ENCODE results near the gene ACOT11. TPM values are rescaled to one million over a fixed set of nuclear protein-coding genes. Genes with fewer than 3 reads are reported as not detected.
A peak's percentile ranks its signal among the peaks of the same experiment; 100 is the strongest.
"Not testable (repeated sequence)": the region's sequence is repeated elsewhere in the genome, so short reads cannot be mapped to it uniquely, and the experiment has no call there.

Gene ACOT11
- total and polyA plus RNA-seq, 9 of the 15 experiments (the other 6 are each of a cell fraction or from before 2014, with no cell fraction given): 0.04 to 1.2 (median 0.64) TPM; not detected in 2

DNA sequence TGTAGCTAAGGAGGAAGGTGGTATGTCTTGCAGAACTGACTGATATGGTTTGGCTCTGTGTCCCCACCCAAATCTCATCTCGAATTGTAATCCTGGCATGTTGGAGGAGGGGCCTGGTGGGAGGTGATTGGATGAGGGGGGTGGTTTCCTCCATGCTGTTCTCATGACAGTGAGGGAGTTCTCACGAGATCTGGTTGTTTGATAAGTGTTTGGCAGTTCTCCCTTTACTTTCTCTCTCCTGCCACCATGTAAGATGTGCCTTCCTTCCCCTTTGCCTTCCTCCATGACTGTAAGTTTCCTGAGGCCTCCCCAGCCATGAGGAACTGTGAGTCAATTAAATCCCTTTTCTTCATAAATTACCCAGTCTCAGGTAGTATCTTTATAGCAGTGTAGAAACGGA, 21.5 kb upstream of the ACOT11 start:
- CTCF ChIA-PET (ENCODE audit: low intra/inter-chr PET ratio); H3K4me2 ChIP-seq (ENCODE audit: insufficient read depth, low read length); H3K27ac ChIP-seq (ENCODE audit: extremely low read depth, low read depth, low read length); DNase-seq (ENCODE audit: extremely low read depth in 1 of 4, low spot score in 3 of 4); H2AFZ ChIP-seq (ENCODE audit: low read depth, low read length); H3K4me3 ChIP-seq; H3K4me1 ChIP-seq (replicated peaks in 1 of 2; ENCODE audit: control insufficient read depth in 2 of 2, insufficient read depth in 2 of 2, low read length in 2 of 2); in situ Hi-C loops (cut with MboI); H3K9me3 ChIP-seq (replicated peaks; ENCODE audit: control insufficient read depth, insufficient read depth, low read depth, low read length); H3K9me1 ChIP-seq (ENCODE audit: control insufficient read depth, insufficient read depth, low read length); ATAC-seq; H3K79me2 ChIP-seq (ENCODE audit: control insufficient read depth, insufficient read depth, low read length); POLR2A ChIA-PET; H4K20me1 ChIP-seq (replicated peaks; ENCODE audit: control insufficient read depth, insufficient read depth, low read length); intact Hi-C loops (cut with micrococcal nuclease); H3K9ac ChIP-seq (ENCODE audit: insufficient read depth in 1 of 2, low read depth in 2 of 2, low read length in 2 of 2); H3K36me3 ChIP-seq (ENCODE audit: control insufficient read depth, insufficient read depth, low read length); FAIRE-seq; BruUV-seq (replicated peaks): not testable (repeated sequence)
- H3K27me3 ChIP-seq (ENCODE audit: control insufficient read depth in 2 of 2, insufficient read depth in 2 of 2, low read length in 2 of 2): peaks cover 4 to 11% of the 10 kb centered on the region in 2 experiments; a peak in 3 of 5 replicates
- 0% methylated on average over 3 of the region's 3 CpGs for WGBS (ENCODE audit: insufficient coverage, low coverage, missing lambda C conversion rate)
- TF ChIP-seq ZFP36 (IDR thresholded peaks at IDR 0.05; ENCODE audit: low read depth, low read length, partially characterized antibody) (peak; percentile 52), CHD2 (IDR thresholded peaks at IDR 0.05; ENCODE audit: low read depth, low read length) (peak; percentile 65; the same call in 1 of the 2 replicates)

DNA sequence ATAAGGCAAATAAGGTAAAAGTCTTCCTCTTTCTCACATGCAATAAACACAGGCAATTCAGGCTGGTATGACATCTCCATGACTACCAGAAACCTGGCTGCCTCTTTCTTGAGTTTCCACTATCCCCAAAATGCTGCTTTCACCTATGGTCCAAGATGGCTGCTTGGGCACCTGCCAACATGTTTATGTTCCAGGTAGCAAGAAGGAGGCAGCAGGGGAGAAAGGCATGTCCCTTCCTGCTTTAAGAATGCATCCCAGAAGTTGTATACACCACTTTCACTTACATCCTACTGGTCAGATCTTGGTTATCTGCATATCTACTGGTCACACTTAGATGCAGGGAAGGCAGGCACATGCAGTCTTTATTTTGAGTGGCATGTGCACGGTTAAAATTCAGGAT, 19.4 kb upstream of the ACOT11 start:
- intact Hi-C loops (cut with micrococcal nuclease): no loop called here
- no peaks in the 10 kb centered on the region for H3K9me1 ChIP-seq (ENCODE audit: control insufficient read depth, insufficient read depth, low read length)
- no peaks in the 10 kb centered on the region for H3K4me1 ChIP-seq (replicated peaks in 1 of 2; ENCODE audit: control insufficient read depth in 2 of 2, insufficient read depth in 2 of 2, low read length in 2 of 2)
- no peak overlapping the region for H3K4me3 ChIP-seq
- CTCF ChIA-PET (ENCODE audit: low intra/inter-chr PET ratio): no interaction called here
- no peak overlapping the region for H3K4me2 ChIP-seq (ENCODE audit: insufficient read depth, low read length)
- BruUV-seq (replicated peaks): no TSS peak
- no peak overlapping the region for H3K27ac ChIP-seq (ENCODE audit: extremely low read depth, low read depth, low read length)
- ATAC-seq (no peak), DNase-seq (ENCODE audit: extremely low read depth in 1 of 4, low spot score in 3 of 4) (no peak), FAIRE-seq (no peak)
- H3K27me3 ChIP-seq (ENCODE audit: control insufficient read depth in 2 of 2, insufficient read depth in 2 of 2, low read length in 2 of 2): peaks cover 4 to 11% of the 10 kb centered on the region in 2 experiments; a peak in 3 of 5 replicates
- H3K79me2 ChIP-seq (ENCODE audit: control insufficient read depth, insufficient read depth, low read length): no peaks in the 10 kb centered on the region
- no peaks in the 10 kb centered on the region for H3K9me3 ChIP-seq (replicated peaks; ENCODE audit: control insufficient read depth, insufficient read depth, low read depth, low read length)
- H3K36me3 ChIP-seq (ENCODE audit: control insufficient read depth, insufficient read depth, low read length): no peaks in the 10 kb centered on the region
- no peak overlapping the region for H3K9ac ChIP-seq (ENCODE audit: insufficient read depth in 1 of 2, low read depth in 2 of 2, low read length in 2 of 2)
- H4K20me1 ChIP-seq (replicated peaks; ENCODE audit: control insufficient read depth, insufficient read depth, low read length): no peaks in the 10 kb centered on the region
- 0% methylated on average over 1 of the region's 1 CpG for WGBS (ENCODE audit: insufficient coverage, low coverage, missing lambda C conversion rate)
- H2AFZ ChIP-seq (ENCODE audit: low read depth, low read length): no peak overlapping the region
- in situ Hi-C loops (cut with MboI): no loop called here
- POLR2A ChIA-PET: no interaction called here
- no peak for TF ChIP-seq STAT5B (CRISPR knock-in tag; IDR thresholded peaks at IDR 0.05)
- peak in 1 of 3 experiments; percentile 31 for TF ChIP-seq YY1 (IDR thresholded peaks at IDR 0.05; ENCODE audit: borderline replicate concordance in 1 of 3, control insufficient read depth in 1 of 3, extremely low read depth in 1 of 3, insufficient read depth in 3 of 3, insufficient read length in 1 of 3, insufficient replicate concordance in 2 of 3, low read depth in 1 of 3, low read length in 2 of 3)
- no peak for TF ChIP-seq SNIP1 (IDR thresholded peaks at IDR 0.05; ENCODE audit: low read depth)
- TF ChIP-seq CHCHD3 (CRISPR knock-in tag; IDR thresholded peaks at IDR 0.05): no peak
- no peak for TF ChIP-seq ATF6 (CRISPR knock-in tag; IDR thresholded peaks at IDR 0.05)
- peak; percentile 70; the same call in 1 of the 2 replicates for TF ChIP-seq NFIC (IDR thresholded peaks at IDR 0.05)
- TF ChIP-seq, protein P1, sequence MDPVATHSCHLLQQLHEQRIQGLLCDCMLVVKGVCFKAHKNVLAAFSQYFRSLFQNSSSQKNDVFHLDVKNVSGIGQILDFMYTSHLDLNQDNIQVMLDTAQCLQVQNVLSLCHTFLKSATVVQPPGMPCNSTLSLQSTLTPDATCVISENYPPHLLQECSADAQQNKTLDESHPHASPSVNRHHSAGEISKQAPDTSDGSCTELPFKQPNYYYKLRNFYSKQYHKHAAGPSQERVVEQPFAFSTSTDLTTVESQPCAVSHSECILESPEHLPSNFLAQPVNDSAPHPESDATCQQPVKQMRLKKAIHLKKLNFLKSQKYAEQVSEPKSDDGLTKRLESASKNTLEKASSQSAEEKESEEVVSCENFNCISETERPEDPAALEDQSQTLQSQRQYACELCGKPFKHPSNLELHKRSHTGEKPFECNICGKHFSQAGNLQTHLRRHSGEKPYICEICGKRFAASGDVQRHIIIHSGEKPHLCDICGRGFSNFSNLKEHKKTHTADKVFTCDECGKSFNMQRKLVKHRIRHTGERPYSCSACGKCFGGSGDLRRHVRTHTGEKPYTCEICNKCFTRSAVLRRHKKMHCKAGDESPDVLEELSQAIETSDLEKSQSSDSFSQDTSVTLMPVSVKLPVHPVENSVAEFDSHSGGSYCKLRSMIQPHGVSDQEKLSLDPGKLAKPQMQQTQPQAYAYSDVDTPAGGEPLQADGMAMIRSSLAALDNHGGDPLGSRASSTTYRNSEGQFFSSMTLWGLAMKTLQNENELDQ (CRISPR knock-in tag; IDR thresholded peaks at IDR 0.05; ENCODE audit: borderline replicate concordance): no peak
- TF ChIP-seq CEBPB (tag; IDR thresholded peaks at IDR 0.05): no peak
- no peak for TF ChIP-seq NFXL1 (CRISPR knock-in tag; IDR thresholded peaks at IDR 0.05)
- no peak for TF ChIP-seq XRCC5 (IDR thresholded peaks at IDR 0.05; ENCODE audit: low read depth, low read length)
- no peak for TF ChIP-seq KDM2B (CRISPR knock-in tag; IDR thresholded peaks at IDR 0.05)
